Measurements from ENCODE around the gene ASB13. TPM values are rescaled to one million over a fixed set of nuclear protein-coding genes. Genes with fewer than 3 reads are reported as not detected.

Gene ASB13
- total RNA-seq, 1 experiment from 2014 or later, result 25.9 TPM

DNA sequence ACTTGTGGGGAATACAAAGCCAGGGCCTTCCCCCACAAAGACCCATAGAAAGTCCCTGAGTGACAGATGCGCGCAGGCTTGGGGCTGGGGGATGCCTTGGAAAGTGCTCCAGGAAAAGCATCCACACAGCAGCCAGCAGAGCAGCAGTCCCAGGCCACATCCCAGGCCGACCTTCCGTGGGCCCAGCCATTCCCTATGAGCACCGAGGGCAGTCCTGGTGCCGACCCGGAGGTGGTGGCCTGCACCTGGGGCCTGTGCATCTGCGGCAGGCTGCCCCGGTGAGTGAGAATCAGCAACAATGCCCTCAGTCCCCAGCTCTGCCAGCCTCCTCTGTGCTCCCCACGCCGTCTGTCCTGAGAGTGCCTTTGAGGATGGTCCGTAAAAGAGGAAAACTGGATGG lies 26.4 kb downstream of the ASB13 start:
- ChIA-PET POLR2A (no interaction called here), RAD21 (ENCODE audit: low non-redundant PET in 1 of 2, low total read pairs in 2 of 2, uncharacterized antibody in 2 of 2, unreplicated experiment in 2 of 2) (no interaction called here), CTCF (no interaction called here)
- no peak for DNase-seq (ENCODE audit: low read depth, low spot score)
- no peak for ATAC-seq
- intact Hi-C loops (cut with micrococcal nuclease), result no loop called here
- no TSS peak for BruUV-seq (replicated peaks)
- no peaks in the 10 kb centered on the region for H3K27me3 ChIP-seq (ENCODE audit: insufficient read depth, low read length)
- no peak overlapping the region for H2AFZ ChIP-seq (ENCODE audit: low read depth, low read length, poor library complexity, severe bottlenecking)
- H3K4me3 ChIP-seq (replicated peaks in 1 of 2; ENCODE audit: low read depth in 1 of 2, low read length in 2 of 2), result no peak overlapping the region
- H3K4me1 ChIP-seq (ENCODE audit: control insufficient read depth in 1 of 2, insufficient read depth in 2 of 2, low read length in 2 of 2), result no peaks in the 10 kb centered on the region
- no peaks in the 10 kb centered on the region for H3K79me2 ChIP-seq (ENCODE audit: insufficient read depth, low read length)
- H3K27ac ChIP-seq (ENCODE audit: low read depth, low read length), result no peak overlapping the region
- H3K4me2 ChIP-seq (ENCODE audit: low read length), result no peak overlapping the region
- no peaks in the 10 kb centered on the region for H3K9me2 ChIP-seq (ENCODE audit: insufficient read depth)
- H3K36me3 ChIP-seq (ENCODE audit: control insufficient read depth in 1 of 2, insufficient read depth in 2 of 2, low read length in 2 of 2), result peaks cover 0 to 4% of the 10 kb centered on the region in 2 experiments; a peak in 3 of 4 replicates
- no peak overlapping the region for H3K9ac ChIP-seq (ENCODE audit: low read length)
- TF ChIP-seq, protein P1, sequence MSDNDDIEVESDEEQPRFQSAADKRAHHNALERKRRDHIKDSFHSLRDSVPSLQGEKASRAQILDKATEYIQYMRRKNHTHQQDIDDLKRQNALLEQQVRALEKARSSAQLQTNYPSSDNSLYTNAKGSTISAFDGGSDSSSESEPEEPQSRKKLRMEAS (IDR thresholded peaks at IDR 0.05), result no peak
- no peak for TF ChIP-seq RAD21 (IDR thresholded peaks at IDR 0.05; ENCODE audit: low read depth)
- no peak for TF ChIP-seq POLR2AphosphoS5 (IDR thresholded peaks at IDR 0.05; ENCODE audit: low read depth, low read length)
- no peak for TF ChIP-seq JUND (IDR thresholded peaks at IDR 0.05)
- TF ChIP-seq POLR2A (IDR thresholded peaks at IDR 0.05; ENCODE audit: borderline replicate concordance, extremely low read depth, insufficient read depth, insufficient read length), result no peak
- no peak for TF ChIP-seq ZFX (IDR thresholded peaks at IDR 0.05)
- no peak for TF ChIP-seq YY1 (IDR thresholded peaks at IDR 0.05; ENCODE audit: extremely low read depth, insufficient replicate concordance, low read depth, low read length)
- no peaks in the 10 kb centered on the region for H3K9me3 ChIP-seq (ENCODE audit: control insufficient read depth in 1 of 2, insufficient read depth in 1 of 2, low read depth in 1 of 2, low read length in 2 of 2)
- H4K20me1 ChIP-seq (ENCODE audit: insufficient read depth), result no peaks in the 10 kb centered on the region

DNA sequence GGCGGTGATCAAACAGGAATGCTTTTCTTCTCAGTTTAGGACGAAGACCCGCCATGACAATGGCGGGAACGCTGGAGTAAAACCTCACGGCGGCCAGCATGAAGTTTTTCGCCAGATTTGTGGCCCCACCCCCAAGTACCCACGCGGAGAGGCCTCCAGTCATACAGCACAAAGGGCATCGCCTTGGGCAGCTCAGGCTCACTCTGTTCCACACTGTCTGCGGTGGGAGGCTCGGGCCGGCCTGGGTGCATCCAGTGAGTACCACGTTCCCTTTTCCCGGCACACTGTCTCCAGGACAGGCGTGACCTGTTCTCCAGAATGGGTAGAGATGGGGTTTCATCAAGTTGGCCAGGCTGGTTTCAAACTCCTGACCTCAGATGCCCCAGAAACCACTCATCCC lies 27.3 kb downstream of the ASB13 start:
- H3K4me3 ChIP-seq (replicated peaks in 1 of 2; ENCODE audit: low read depth in 1 of 2, low read length in 2 of 2), result no peak overlapping the region
- no peaks in the 10 kb centered on the region for H3K27me3 ChIP-seq (ENCODE audit: insufficient read depth, low read length)
- no peak overlapping the region for H3K9ac ChIP-seq (ENCODE audit: low read length)
- DNase-seq (ENCODE audit: low read depth, low spot score) (no peak), ATAC-seq (no peak)
- RAD21 ChIA-PET (ENCODE audit: low non-redundant PET in 1 of 2, low total read pairs in 2 of 2, uncharacterized antibody in 2 of 2, unreplicated experiment in 2 of 2), result no interaction called here
- no TSS peak for BruUV-seq (replicated peaks)
- H2AFZ ChIP-seq (ENCODE audit: low read depth, low read length, poor library complexity, severe bottlenecking), result no peak overlapping the region
- H3K4me2 ChIP-seq (ENCODE audit: low read length), result no peak overlapping the region
- H3K79me2 ChIP-seq (ENCODE audit: insufficient read depth, low read length), result no peaks in the 10 kb centered on the region
- H3K27ac ChIP-seq (ENCODE audit: low read depth, low read length), result no peak overlapping the region
- POLR2A ChIA-PET, result no interaction called here
- CTCF ChIA-PET, result no interaction called here
- H3K4me1 ChIP-seq (ENCODE audit: control insufficient read depth in 1 of 2, insufficient read depth in 2 of 2, low read length in 2 of 2), result no peaks in the 10 kb centered on the region
- H3K9me2 ChIP-seq (ENCODE audit: insufficient read depth), result no peaks in the 10 kb centered on the region
- peaks cover 0 to 4% of the 10 kb centered on the region in 2 experiments; a peak in 3 of 4 replicates for H3K36me3 ChIP-seq (ENCODE audit: control insufficient read depth in 1 of 2, insufficient read depth in 2 of 2, low read length in 2 of 2)
- TF ChIP-seq SP1 (IDR thresholded peaks at IDR 0.05; ENCODE audit: low read depth) (no peak), FOSL1 (IDR thresholded peaks at IDR 0.05; ENCODE audit: low read depth) (no peak), ZFX (IDR thresholded peaks at IDR 0.05) (no peak), CBX3 (IDR thresholded peaks at IDR 0.05; ENCODE audit: low read depth) (no peak)
- intact Hi-C loops (cut with micrococcal nuclease), result no loop called here
- no peaks in the 10 kb centered on the region for H4K20me1 ChIP-seq (ENCODE audit: insufficient read depth)
- no peaks in the 10 kb centered on the region for H3K9me3 ChIP-seq (ENCODE audit: control insufficient read depth in 1 of 2, insufficient read depth in 1 of 2, low read depth in 1 of 2, low read length in 2 of 2)

Data from HCT116 (cell line).